Measurements from ENCODE around the gene PRKD2. TPM values are rescaled to one million over a fixed set of nuclear protein-coding genes. Genes with fewer than 3 reads are reported as not detected.

PRKD2 gene
- total and polyA plus RNA-seq, 2 of the 8 experiments (the other 6 are each of a cell fraction or from before 2014, with no cell fraction given): 24.4 to 63.8 TPM

DNA sequence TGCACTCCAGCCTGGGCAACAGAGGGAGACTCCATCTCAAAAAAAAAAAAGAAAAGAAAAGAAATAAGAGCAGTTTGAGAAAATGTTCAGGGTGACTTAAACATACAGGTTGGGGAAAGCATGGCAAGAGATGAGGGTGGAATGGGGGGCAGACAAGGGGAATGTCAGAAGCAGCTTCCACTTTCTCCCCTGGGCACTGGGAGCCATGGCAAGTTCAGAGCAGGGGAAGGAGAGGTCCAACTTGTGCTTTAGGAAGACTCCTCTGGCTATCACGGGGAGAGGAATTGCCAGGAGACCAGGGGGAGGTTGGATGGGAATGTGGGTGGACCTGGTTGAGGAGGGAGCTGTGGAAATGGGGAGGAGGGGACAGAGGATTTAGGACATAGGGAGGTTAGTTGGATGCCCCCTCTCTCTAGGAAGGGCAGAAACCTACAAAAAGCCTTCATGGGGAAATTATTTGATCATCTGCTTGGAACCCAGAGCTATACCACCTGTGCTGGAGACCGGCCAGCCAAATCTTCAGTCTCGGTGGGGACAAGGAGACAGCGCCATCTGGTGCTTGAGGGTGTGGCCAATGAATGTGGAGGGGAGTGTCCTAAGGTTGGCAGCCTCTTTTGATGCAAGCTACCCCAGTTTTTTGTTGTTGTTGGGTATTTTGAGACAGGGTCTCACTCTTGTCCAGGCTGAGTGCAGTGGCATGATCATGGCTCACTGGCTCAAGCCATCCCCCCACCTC is 36.7 kb upstream of the PRKD2 start:
- Histone ChIP-seq H4K5ac (ENCODE audit: insufficient read length, low read depth, low read length) (no peak overlapping the region), H2AFZ (ENCODE audit: low read length) (no peak overlapping the region), H3K4me1 (replicated peaks in 1 of 4; ENCODE audit: control insufficient read depth in 3 of 4, insufficient read depth in 4 of 4, low read length in 3 of 4) (no peaks in the 10 kb centered on the region; a peak in 2 of 7 replicates), H4K8ac (ENCODE audit: extremely low read depth, insufficient read depth, low read length) (no peak overlapping the region), H2BK15ac (ENCODE audit: low read length) (no peak overlapping the region), H3K4me2 (ENCODE audit: insufficient read depth in 1 of 2, low read depth in 2 of 2, low read length in 2 of 2) (no peak overlapping the region), H3K27ac (ENCODE audit: low read depth, low read length) (no peak overlapping the region), H4K20me1 (replicated peaks in 1 of 2; ENCODE audit: control insufficient read depth in 1 of 2, insufficient read depth in 2 of 2, low read length in 2 of 2) (peaks cover 3 to 13% of the 10 kb centered on the region in 2 experiments), H2BK20ac (ENCODE audit: low read length) (no peak overlapping the region), H3K9ac (replicated peaks in 1 of 4; ENCODE audit: extremely low read depth in 1 of 4, low read depth in 3 of 4, low read length in 3 of 4) (no peak overlapping the region), H3K9me3 (ENCODE audit: insufficient read depth in 2 of 2, low read depth in 1 of 2, low read length in 1 of 2) (no peaks in the 10 kb centered on the region; a peak in 1 of 4 replicates), H3K79me1 (ENCODE audit: low read depth, low read length) (no peaks in the 10 kb centered on the region), H3K27me3 (replicated peaks in 1 of 4; ENCODE audit: control insufficient read depth in 3 of 4, extremely low read depth in 1 of 4, insufficient read depth in 3 of 4, low read length in 3 of 4) (no peaks in the 10 kb centered on the region), H3K23ac (ENCODE audit: insufficient read length) (no peak overlapping the region), H3K4me3 (ENCODE audit: extremely low read depth in 1 of 4, insufficient read depth in 2 of 4, low read depth in 3 of 4, low read length in 4 of 4) (no peak overlapping the region), H3K79me2 (ENCODE audit: control insufficient read depth in 1 of 2, insufficient read depth in 2 of 2, low read length in 2 of 2) (no peaks in the 10 kb centered on the region), H2BK12ac (ENCODE audit: low read depth, low read length) (no peak overlapping the region), H2BK5ac (ENCODE audit: low read depth, low read length) (no peak overlapping the region), H2BK120ac (replicated peaks; ENCODE audit: low read depth, low read length) (no peak overlapping the region), H4K91ac (replicated peaks; ENCODE audit: insufficient read length, low read length) (no peak overlapping the region), H3K14ac (ENCODE audit: insufficient read length) (no peak overlapping the region), H2AK5ac (ENCODE audit: low read depth, low read length) (no peak overlapping the region), H3K18ac (ENCODE audit: extremely low read depth, low read length) (no peak overlapping the region), H3K23me2 (ENCODE audit: low read depth, low read length) (no peaks in the 10 kb centered on the region), H3K56ac (replicated peaks; ENCODE audit: insufficient read length, low read depth, low read length) (no peak overlapping the region), H3K36me3 (ENCODE audit: control insufficient read depth in 2 of 4, insufficient read depth in 4 of 4, low read length in 3 of 4) (peaks cover 0 to 20% (median 10%) of the 10 kb centered on the region in 4 experiments; a peak in 5 of 8 replicates), H3K4ac (replicated peaks; ENCODE audit: insufficient read length, low read depth, low read length) (no peak overlapping the region)
- peak in 1 of 2 experiments; percentile 78 for DNase-seq (ENCODE audit: low read depth in 1 of 2, low spot score in 2 of 2)
- POLR2A ChIA-PET (ENCODE audit: partially characterized antibody): interaction anchor here (0.6 to 2.1 kb wide), 11 partner anchors 11 to 60 kb away, joined by 3 to 11 read pairs (median 4); partner anchors contain the start of gene SLC1A5
- peak; percentile 88 for FAIRE-seq
- WGBS, 2 experiments (ENCODE audit: extremely low coverage in 1 of 2, insufficient coverage in 1 of 2, insufficient read length in 1 of 2, insufficient replicate concordance in 2 of 2, low coverage in 1 of 2, low lambda C conversion rate in 2 of 2, missing lambda C conversion rate in 1 of 2): 44% methylated on average over 4 of the region's 4 CpGs; no CpG with 5 or more reads in 1 of the 2 experiments
- CTCF ChIA-PET (ENCODE audit: partially characterized antibody): interaction anchor here (0.6 to 12.2 kb wide), 32 partner anchors 9 to 465 kb away, joined by 3 to 176 read pairs (median 4); partner anchors contain the start of gene FKRP
- no peak for TF ChIP-seq CHD2 (IDR thresholded peaks at IDR 0.05; ENCODE audit: low read length)
- no peak for TF ChIP-seq BRCA1 (IDR thresholded peaks at IDR 0.05; ENCODE audit: low read depth, low read length)
- no peak for TF ChIP-seq RNF2 (IDR thresholded peaks at IDR 0.05; ENCODE audit: borderline replicate concordance, low read depth, low read length, missing control alignments, poor library complexity, severe bottlenecking)
- TF ChIP-seq, protein P1, sequence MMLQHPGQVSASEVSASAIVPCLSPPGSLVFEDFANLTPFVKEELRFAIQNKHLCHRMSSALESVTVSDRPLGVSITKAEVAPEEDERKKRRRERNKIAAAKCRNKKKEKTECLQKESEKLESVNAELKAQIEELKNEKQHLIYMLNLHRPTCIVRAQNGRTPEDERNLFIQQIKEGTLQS (IDR thresholded peaks at IDR 0.05; ENCODE audit: insufficient read depth, low read depth, low read length): no peak
- TF ChIP-seq GTF2F1 (IDR thresholded peaks at IDR 0.05; ENCODE audit: borderline replicate concordance, low read depth, low read length): no peak
- no peak for TF ChIP-seq SIX5 (IDR thresholded peaks at IDR 0.05; ENCODE audit: low read depth, low read length)
- no peak for TF ChIP-seq CBX8 (IDR thresholded peaks at IDR 0.05; ENCODE audit: borderline replicate concordance, low read depth, low read length)
- TF ChIP-seq ZNF274 (IDR thresholded peaks at IDR 0.05; ENCODE audit: borderline replicate concordance, extremely low read depth, low read length): no peak
- TF ChIP-seq YY1 (IDR thresholded peaks at IDR 0.05; ENCODE audit: low read depth, low read length): no peak

Measured in H1 (cell line).